K562 (cell line): ENCODE results near the gene HEXIM2. TPM values are rescaled to one million over a fixed set of nuclear protein-coding genes. Genes with fewer than 3 reads are reported as not detected.

Source experiments
- BRD9 ChIP-seq: fragments of 450-650 bp; IDR thresholded peaks from 2 replicates; pipeline ENCODE4 v1.6.1; 2018; ENCODE audit warnings: low read depth; ENCODE audit not compliant: partially characterized antibody
- CBFA2T3 ChIP-seq: fragments of 450-650 bp; IDR thresholded peaks from 2 replicates; pipeline ENCODE4 v1.6.1; 2017
- CBX1 ChIP-seq: sonication (generic); IDR thresholded peaks from 2 replicates; pipeline ENCODE4 v1.6.1; 2016; ENCODE audit warnings: antibody characterized with exemption, low read depth, mild to moderate bottlenecking
- CCAR2 ChIP-seq: fragments of 200-400 bp; formaldehyde crosslinking; IDR thresholded peaks from 2 replicates; pipeline ENCODE4 v1.6.1; 2017; ENCODE audit warnings: mild to moderate bottlenecking, low read depth, low read length
- CREB1 ChIP-seq, 2 experiments: sonication (generic) in 1 of 2; formaldehyde crosslinking in 1 of 2; IDR thresholded peaks; 2 replicates each; pipeline versions ENCODE4 v1.6.1 to v1.8.0; 2012 to 2022; ENCODE audit warnings: inconsistent platforms in 1 of 2, mild to moderate bottlenecking in 1 of 2, missing genetic modification reagents in 1 of 2, moderate library complexity in 1 of 2
- ETS2 ChIP-seq: IDR thresholded peaks from 2 replicates; pipeline ENCODE4 v1.6.1; 2016; ENCODE audit warnings: borderline replicate concordance, missing genetic modification characterization, mild to moderate bottlenecking, moderate library complexity, missing compliant biosample characterization; ENCODE audit not compliant: poor library complexity, severe bottlenecking
- GATAD2B ChIP-seq: fragments of 450-650 bp; IDR thresholded peaks from 2 replicates; pipeline ENCODE4 v1.6.1; 2017; ENCODE audit warnings: mild to moderate bottlenecking, borderline replicate concordance
- HEY1 ChIP-seq: fragments of 250-450 bp; sonication (Bioruptor Pico); IDR thresholded peaks from 2 replicates; pipeline ENCODE4 v1.5.0; 2020; ENCODE audit warnings: mild to moderate bottlenecking, moderate library complexity, borderline replicate concordance
- KAT2B ChIP-seq: IDR thresholded peaks from one replicate; pipeline ENCODE4 v1.6.1; 2012; ENCODE audit warnings: low read depth, mild to moderate bottlenecking, control low read depth, inconsistent platforms, low read length, moderate library complexity
- KAT7 ChIP-seq: sonication (generic); formaldehyde crosslinking; IDR thresholded peaks from 2 replicates; pipeline ENCODE4 v1.8.0; 2022; ENCODE audit warnings: missing genetic modification reagents, mild to moderate bottlenecking, borderline replicate concordance
- LARP7 ChIP-seq: fragments of 450-650 bp; IDR thresholded peaks from 2 replicates; pipeline ENCODE4 v1.6.1; 2016
- NCOA2 ChIP-seq, 2 experiments: fragments of 450-650 bp; IDR thresholded peaks; 2 replicates each; pipeline ENCODE4 v1.6.1; 2018; ENCODE audit warnings: mild to moderate bottlenecking in 2 of 2, moderate library complexity in 1 of 2; ENCODE audit not compliant: partially characterized antibody in 2 of 2
- PRDM10 ChIP-seq: fragments of 450-650 bp; IDR thresholded peaks from 2 replicates; pipeline ENCODE4 v1.6.1; 2018; ENCODE audit not compliant: partially characterized antibody
- SMARCA5 ChIP-seq: fragments of 450-650 bp; IDR thresholded peaks from 2 replicates; pipeline ENCODE4 v1.6.1; 2016
- SMARCC2 ChIP-seq: fragments of 450-650 bp; IDR thresholded peaks from 2 replicates; pipeline ENCODE4 v1.6.1; 2017; ENCODE audit warnings: antibody characterized with exemption, moderate library complexity, mild to moderate bottlenecking, low read depth
- SP2 ChIP-seq: IDR thresholded peaks from 2 replicates; pipeline ENCODE4 v1.6.1; 2011; ENCODE audit warnings: mild to moderate bottlenecking, low read depth, low read length, moderate library complexity; ENCODE audit not compliant: poor library complexity, severe bottlenecking; ENCODE audit errors: extremely low read depth
- TRIM25 ChIP-seq: fragments of 450-650 bp; IDR thresholded peaks from 2 replicates; pipeline ENCODE4 v1.7.0; 2016; ENCODE audit warnings: borderline replicate concordance
- YBX1 ChIP-seq: fragments of 450-650 bp; IDR thresholded peaks from 2 replicates; pipeline ENCODE4 v1.7.1; 2016; ENCODE audit warnings: mild to moderate bottlenecking
- ZBED1 ChIP-seq: IDR thresholded peaks from 2 replicates; pipeline ENCODE4 v1.6.1; 2014
- ZFP30 ChIP-seq: fragments of 250-450 bp; sonication (Bioruptor Pico); IDR thresholded peaks from 2 replicates; pipeline ENCODE4 v1.8.0; 2022; ENCODE audit warnings: moderate library complexity, mild to moderate bottlenecking, inconsistent platforms, borderline replicate concordance
- ZNF217 ChIP-seq: sonication (generic); formaldehyde crosslinking; IDR thresholded peaks from 2 replicates; pipeline ENCODE4 v1.8.0; 2022; ENCODE audit warnings: mild to moderate bottlenecking, missing genetic modification reagents
- ZNF41 ChIP-seq: fragments of 250-450 bp; sonication (Bioruptor Pico); conservative IDR thresholded peaks from 2 replicates; pipeline ENCODE4 v1.4.0; 2020; ENCODE audit warnings: mild to moderate bottlenecking
- polyA plus RNA-seq, 8 experiments: library from polyadenylated mRNA; depleted of rRNA in 4 of 8; stranded (reverse) in 5 of 8; unstranded in 3 of 8; fragments of >200 nt; fragmentation: Nextera tagmentation in 2 of 8; fragmentation: Illumina TruSeq in 1 of 8; extraction: Ambion mirVana in 2 of 8; extraction: Trizol in 1 of 8; gene quantifications; 2 replicates each; pipeline versions ENCODE4 v1.2.1 to v1.2.3, GENCODE V29; 2011 to 2014; ENCODE audit warnings: inconsistent platforms in 1 of 8, missing spikeins in 1 of 8
- total RNA-seq, 7 experiments: library from RNA; depleted of rRNA in 6 of 7; stranded (reverse); fragments of >200 nt in 6 of 7; fragmentation: Illumina TruSeq in 2 of 7; extraction: Trizol in 2 of 7; gene quantifications; 2 replicates each; pipeline versions ENCODE4 v1.2.1 to v1.2.3, GENCODE V29; 2011 to 2021; ENCODE audit warnings: low replicate concordance in 1 of 7
- TF ChIP-seq, protein P1 (sequence below): sonication (generic); formaldehyde crosslinking; IDR thresholded peaks from 2 replicates; pipeline ENCODE4 v1.8.0; 2022; ENCODE audit warnings: missing genetic modification reagents, mild to moderate bottlenecking, borderline replicate concordance

The HEXIM2 gene
- total and polyA plus RNA-seq, 9 of the 15 experiments (the other 6 are each of a cell fraction or from before 2014, with no cell fraction given): 0.69 to 3.4 (median 1.1) TPM; not detected in 2

DNA sequence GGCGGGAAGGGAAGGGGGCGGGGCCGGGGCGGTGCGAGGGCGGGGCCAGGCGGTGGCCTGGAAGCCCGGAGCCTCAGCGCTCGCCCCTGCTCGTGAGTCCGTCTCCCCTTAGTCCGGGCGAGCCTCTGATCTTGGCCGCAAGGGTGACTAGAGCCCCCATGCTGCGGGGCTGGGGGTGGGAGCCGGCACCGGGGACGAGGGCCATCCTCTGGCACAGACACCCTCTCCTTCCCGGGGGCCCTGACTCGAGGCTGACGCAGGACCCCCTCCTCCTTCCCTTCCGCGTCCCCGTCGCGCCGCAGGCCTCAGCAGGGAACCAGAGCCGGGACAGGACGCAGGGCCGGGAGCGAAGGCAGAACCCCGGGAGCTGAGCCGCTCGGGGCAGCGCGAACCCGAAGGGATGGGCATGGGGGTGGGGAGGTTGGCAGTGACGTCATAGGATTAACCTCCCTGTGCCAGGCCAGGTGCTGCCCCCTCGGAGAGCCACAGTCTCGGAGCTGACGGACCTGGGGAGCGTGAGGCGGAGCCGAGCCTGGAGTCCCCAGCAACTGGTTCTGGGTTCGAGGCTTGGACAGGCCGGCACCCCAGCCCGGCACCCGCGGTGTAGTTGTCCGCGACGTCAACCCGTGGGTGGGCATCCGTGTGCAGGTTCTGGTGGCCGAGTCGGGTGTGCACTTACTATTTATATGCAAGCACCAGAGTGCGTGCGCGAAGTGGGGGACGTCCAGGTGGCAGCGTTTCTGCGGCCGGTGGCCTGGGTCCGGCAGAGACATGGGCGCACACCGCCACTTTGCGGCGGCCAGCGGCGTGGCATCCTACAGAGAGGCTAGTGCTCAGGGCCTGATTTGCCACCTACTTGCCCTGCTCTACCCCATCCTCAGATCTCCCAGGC is 28.9 kb upstream of the HEXIM2 start (continued):
- TF ChIP-seq TRIM25 (no peak), ZFP30 (CRISPR knock-in tag) (no peak), CCAR2 (no peak), ETS2 (tag) (no peak), LARP7 (no peak), ZNF41 (CRISPR knock-in tag) (no peak), NCOA2 (IDR thresholded peaks at IDR 0.05; ENCODE audit: partially characterized antibody in 2 of 2) (no peak), KAT7 (CRISPR knock-in tag) (no peak), CBX1 (peak; percentile 81; the same call in 1 of the 2 replicates), YBX1 (no peak), SMARCA5 (no peak), SP2 (no peak), ZNF217 (CRISPR knock-in tag) (no peak), CREB1 (IDR thresholded peaks at IDR 0.05) (peak; percentile 12; the same call in 1 of the 2 replicates), CREB1 (CRISPR knock-in tag; IDR thresholded peaks at IDR 0.05) (peak; percentile 79), ZBED1 (no peak), PRDM10 (no peak), GATAD2B (no peak), HEY1 (no peak), SMARCC2 (no peak), KAT2B (no peak), BRD9 (no peak), CBFA2T3 (no peak)
- TF ChIP-seq, protein P1, sequence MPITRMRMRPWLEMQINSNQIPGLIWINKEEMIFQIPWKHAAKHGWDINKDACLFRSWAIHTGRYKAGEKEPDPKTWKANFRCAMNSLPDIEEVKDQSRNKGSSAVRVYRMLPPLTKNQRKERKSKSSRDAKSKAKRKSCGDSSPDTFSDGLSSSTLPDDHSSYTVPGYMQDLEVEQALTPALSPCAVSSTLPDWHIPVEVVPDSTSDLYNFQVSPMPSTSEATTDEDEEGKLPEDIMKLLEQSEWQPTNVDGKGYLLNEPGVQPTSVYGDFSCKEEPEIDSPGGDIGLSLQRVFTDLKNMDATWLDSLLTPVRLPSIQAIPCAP (CRISPR knock-in tag): no peak
